Skin epidermis (tissue), 12 donors: ENCODE measurements around the gene SLC13A3.

ENCODE experiments used
- H3K27ac ChIP-seq, 21 experiments: fragments of 200-600 bp; sonication (generic) in 11 of 21; one replicate each; pipeline ENCODE4 v1.5.0; 2020; ENCODE audit warnings: mild to moderate bottlenecking in 3 of 21, inconsistent platforms in 2 of 21, moderate library complexity in 2 of 21
- H3K4me3 ChIP-seq, 7 experiments: fragments of 200-600 bp; sonication (generic) in 2 of 7; one replicate each; pipeline ENCODE4 v1.5.0; 2020; ENCODE audit warnings: inconsistent platforms in 2 of 7, mild to moderate bottlenecking in 2 of 7, moderate library complexity in 1 of 7

SLC13A3 gene

GRCh38 chr20:46588532-46589511 is 62.4 kb downstream of the SLC13A3 start:
- no peak overlapping the region for H3K27ac ChIP-seq
- no peak overlapping the region for H3K4me3 ChIP-seq

- Histone ChIP-seq H3K4me3 (no peak overlapping the region), H3K27ac (no peak overlapping the region)
Measured at GRCh38 chr20:46587986-46588385, 63.3 kb downstream of the SLC13A3 start.

- Histone ChIP-seq H3K4me3 (no peak overlapping the region), H3K27ac (no peak overlapping the region)
Measured at GRCh38 chr20:46586724-46587123, 64.5 kb downstream of the SLC13A3 start.

- H3K27ac ChIP-seq, result no peak overlapping the region
Measured at GRCh38 chr20:46584508-46584907, 66.8 kb downstream of the SLC13A3 start.

GRCh38 chr20:46583411-46584214 is 67.6 kb downstream of the SLC13A3 start:
- no peak overlapping the region for H3K4me3 ChIP-seq
- no peak overlapping the region for H3K27ac ChIP-seq

More at GRCh38 chr20:46584508-46584907, 66.8 kb downstream of the SLC13A3 start:
- no peak overlapping the region for H3K4me3 ChIP-seq

GRCh38 chr20:46582648-46583047 is 68.6 kb downstream of the SLC13A3 start:
- Histone ChIP-seq H3K4me3 (no peak overlapping the region), H3K27ac (no peak overlapping the region)

- Histone ChIP-seq H3K4me3 (no peak overlapping the region), H3K27ac (no peak overlapping the region)
Measured at GRCh38 chr20:46581391-46581790, 69.9 kb downstream of the SLC13A3 start.

- H3K4me3 ChIP-seq, result no peak overlapping the region
- no peak overlapping the region for H3K27ac ChIP-seq
Measured at GRCh38 chr20:46580613-46581205, 70.5 kb downstream of the SLC13A3 start.

GRCh38 chr20:46578745-46579144 is 72.5 kb downstream of the SLC13A3 start:
- no peak overlapping the region for H3K27ac ChIP-seq

GRCh38 chr20:46576774-46577395 is 74.4 kb downstream of the SLC13A3 start:
- Histone ChIP-seq H3K27ac (no peak overlapping the region), H3K4me3 (no peak overlapping the region)

More at GRCh38 chr20:46578745-46579144, 72.5 kb downstream of the SLC13A3 start:
- H3K4me3 ChIP-seq, result no peak overlapping the region

GRCh38 chr20:46575937-46576461 is 75.3 kb downstream of the SLC13A3 start:
- Histone ChIP-seq H3K27ac (no peak overlapping the region), H3K4me3 (no peak overlapping the region)

GRCh38 chr20:46575394-46575793 is 75.9 kb downstream of the SLC13A3 start:
- Histone ChIP-seq H3K27ac (no peak overlapping the region), H3K4me3 (no peak overlapping the region)

- H3K4me3 ChIP-seq, result no peak overlapping the region
- no peak overlapping the region for H3K27ac ChIP-seq
Measured at GRCh38 chr20:46573788-46574584, 77.3 kb downstream of the SLC13A3 start.

GRCh38 chr20:46573234-46573633 is 78.0 kb downstream of the SLC13A3 start:
- Histone ChIP-seq H3K27ac (no peak overlapping the region), H3K4me3 (no peak overlapping the region)

- Histone ChIP-seq H3K4me3 (no peak overlapping the region), H3K27ac (no peak overlapping the region)
Measured at GRCh38 chr20:46572790-46573189, 78.5 kb downstream of the SLC13A3 start.

GRCh38 chr20:46572153-46572552 is 79.1 kb downstream of the SLC13A3 start:
- Histone ChIP-seq H3K27ac (no peak overlapping the region), H3K4me3 (no peak overlapping the region)

- Histone ChIP-seq H3K4me3 (no peak overlapping the region), H3K27ac (no peak overlapping the region)
Measured at GRCh38 chr20:46571418-46571817, 79.8 kb downstream of the SLC13A3 start.

- H3K4me3 ChIP-seq, result no peak overlapping the region
- no peak overlapping the region for H3K27ac ChIP-seq
Measured at GRCh38 chr20:46570956-46571355, 80.3 kb downstream of the SLC13A3 start.

GRCh38 chr20:46569961-46570360 is 81.3 kb downstream of the SLC13A3 start:
- no peak overlapping the region for H3K4me3 ChIP-seq
- no peak overlapping the region for H3K27ac ChIP-seq
